Calu3 (cell line): ENCODE results near the gene TEX13B. TPM values are rescaled to one million over a fixed set of nuclear protein-coding genes. Genes with fewer than 3 reads are reported as not detected.

Source experiments
- BruUV-seq: library from RNA; stranded (reverse); fragments of 400-500 nt; replicated peaks from 2 replicates; lab custom pipeline; 2021; lab: Mats Ljungman, UMichigan
- CTCF ChIA-PET: fragments of 300-600 bp; sonication (Branson Sonifier 250); formaldehyde crosslinking; loops from one replicate; lab custom pipeline; 2022; ENCODE audit warnings: antibody characterized with exemption; lab: Charles Lee
- DNase-seq: peaks from one replicate; pipeline ENCODE4 v3.0.0; 2022
- H3K27ac Mint-ChIP-seq: one replicate; pipeline ENCODE4 v1.8.0; 2022; ENCODE audit warnings: mixed read lengths; ENCODE audit not compliant: unreplicated experiment
- H3K27me3 Mint-ChIP-seq: one replicate; pipeline ENCODE4 v1.8.0; 2022; ENCODE audit warnings: mixed read lengths; ENCODE audit not compliant: unreplicated experiment
- H3K36me3 Mint-ChIP-seq: one replicate; pipeline ENCODE4 v1.8.0; 2022; ENCODE audit warnings: mild to moderate bottlenecking, moderate library complexity, mixed read lengths; ENCODE audit not compliant: insufficient read depth, unreplicated experiment
- H3K4me1 Mint-ChIP-seq: one replicate; pipeline ENCODE4 v1.8.0; 2022; ENCODE audit warnings: mild to moderate bottlenecking, low read depth, mixed read lengths; ENCODE audit not compliant: unreplicated experiment
- H3K4me3 Mint-ChIP-seq: one replicate; pipeline ENCODE4 v1.8.0; 2022; ENCODE audit warnings: mild to moderate bottlenecking, low read depth, moderate library complexity, mixed read lengths; ENCODE audit not compliant: unreplicated experiment
- H3K9me3 Mint-ChIP-seq: one replicate; pipeline ENCODE4 v1.8.0; 2022; ENCODE audit warnings: low read depth, mixed read lengths; ENCODE audit not compliant: unreplicated experiment
- intact Hi-C: fragments of 100-400 bp; cut with micrococcal nuclease; formaldehyde crosslinking; loops from one replicate; pipeline ENCODE4 v1.10.0; 2022; ENCODE audit not compliant: unreplicated experiment
- total RNA-seq: library from RNA; stranded (reverse); gene quantifications from 2 replicates; pipeline ENCODE4 v1.2.3, GENCODE V29; 2022
- TF ChIP-seq, protein P1 (sequence below): fragments of 200-600 bp; IDR thresholded peaks from one replicate; pipeline ENCODE4 v1.8.0; 2022; ENCODE audit warnings: antibody characterized with exemption; ENCODE audit not compliant: unreplicated experiment

Gene TEX13B
- total RNA-seq, 1 experiment from 2014 or later, result not detected

DNA sequence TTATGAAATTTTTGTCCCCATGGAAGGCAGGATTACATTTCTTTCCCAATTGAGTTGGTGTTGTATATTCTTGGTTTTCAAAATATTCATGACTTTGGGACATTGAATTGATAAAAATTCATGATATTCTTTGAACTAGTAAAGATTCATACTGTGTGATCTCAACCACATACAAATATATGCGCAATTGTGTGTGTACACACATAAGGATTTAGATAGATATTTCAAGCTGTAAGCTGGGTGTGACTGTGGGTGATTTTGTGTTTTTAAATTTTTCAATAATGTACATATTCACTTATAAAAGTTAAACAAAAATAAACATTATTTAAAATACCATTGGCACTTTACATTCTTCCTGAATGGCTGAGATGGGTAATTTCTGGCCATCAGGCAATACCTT is 43.2 kb upstream of the TEX13B start:
- Mint-ChIP-seq H3K27ac (no peak overlapping the region), H3K36me3 (no peaks in the 10 kb centered on the region), H3K4me3 (no peak overlapping the region), H3K27me3 (no peaks in the 10 kb centered on the region), H3K4me1 (peaks cover 21% of the 10 kb centered on the region), H3K9me3 (no peaks in the 10 kb centered on the region)
- TF ChIP-seq, protein P1, sequence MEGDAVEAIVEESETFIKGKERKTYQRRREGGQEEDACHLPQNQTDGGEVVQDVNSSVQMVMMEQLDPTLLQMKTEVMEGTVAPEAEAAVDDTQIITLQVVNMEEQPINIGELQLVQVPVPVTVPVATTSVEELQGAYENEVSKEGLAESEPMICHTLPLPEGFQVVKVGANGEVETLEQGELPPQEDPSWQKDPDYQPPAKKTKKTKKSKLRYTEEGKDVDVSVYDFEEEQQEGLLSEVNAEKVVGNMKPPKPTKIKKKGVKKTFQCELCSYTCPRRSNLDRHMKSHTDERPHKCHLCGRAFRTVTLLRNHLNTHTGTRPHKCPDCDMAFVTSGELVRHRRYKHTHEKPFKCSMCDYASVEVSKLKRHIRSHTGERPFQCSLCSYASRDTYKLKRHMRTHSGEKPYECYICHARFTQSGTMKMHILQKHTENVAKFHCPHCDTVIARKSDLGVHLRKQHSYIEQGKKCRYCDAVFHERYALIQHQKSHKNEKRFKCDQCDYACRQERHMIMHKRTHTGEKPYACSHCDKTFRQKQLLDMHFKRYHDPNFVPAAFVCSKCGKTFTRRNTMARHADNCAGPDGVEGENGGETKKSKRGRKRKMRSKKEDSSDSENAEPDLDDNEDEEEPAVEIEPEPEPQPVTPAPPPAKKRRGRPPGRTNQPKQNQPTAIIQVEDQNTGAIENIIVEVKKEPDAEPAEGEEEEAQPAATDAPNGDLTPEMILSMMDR, result no peak
- no TSS peak for BruUV-seq
- CTCF ChIA-PET, result no interaction called here
- intact Hi-C loops, result no loop called here
- DNase-seq, result no peak

DNA sequence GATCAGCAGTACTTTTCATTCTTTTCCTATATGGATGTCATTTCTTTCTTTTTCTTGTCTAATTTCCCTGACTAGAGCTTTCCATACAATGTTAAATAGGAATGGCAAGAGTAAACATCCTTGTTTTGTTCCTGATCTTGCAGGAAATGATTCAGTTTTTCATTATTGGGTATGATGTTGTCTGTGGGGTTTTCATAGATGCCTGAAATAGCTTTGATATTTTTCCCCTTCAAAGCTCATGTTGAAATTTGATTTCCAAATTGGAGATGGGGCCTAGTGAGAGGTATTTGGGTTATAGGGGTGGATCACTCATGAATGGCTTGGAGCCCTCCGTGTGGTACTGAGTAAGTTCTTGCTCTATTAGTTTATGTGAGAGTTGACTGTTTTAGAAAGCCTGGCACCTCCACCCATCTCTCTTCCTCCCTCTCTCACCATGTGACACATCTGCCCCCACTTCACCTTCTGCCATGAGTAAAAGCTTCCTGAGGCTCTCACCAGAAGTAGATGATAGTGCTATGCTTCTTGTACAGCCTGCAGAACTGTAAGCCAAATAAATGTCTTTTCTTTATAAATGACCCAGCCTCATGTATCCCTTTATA is 40.4 kb upstream of the TEX13B start:
- no peak overlapping the region for H3K4me3 Mint-ChIP-seq
- intact Hi-C loops, result no loop called here
- CTCF ChIA-PET, result interaction anchor here (0.7 to 2.9 kb wide), 2 partner anchors 44 to 48 kb away, joined by 4 to 16 read pairs; no protein-coding TSS in a partner anchor
- H3K9me3 Mint-ChIP-seq, result no peaks in the 10 kb centered on the region
- H3K4me1 Mint-ChIP-seq, result peaks cover 34% of the 10 kb centered on the region
- no peaks in the 10 kb centered on the region for H3K27me3 Mint-ChIP-seq
- DNase-seq, result no peak
- BruUV-seq, result no TSS peak
- TF ChIP-seq, protein P1, result no peak
- no peaks in the 10 kb centered on the region for H3K36me3 Mint-ChIP-seq
- H3K27ac Mint-ChIP-seq, result no peak overlapping the region

DNA sequence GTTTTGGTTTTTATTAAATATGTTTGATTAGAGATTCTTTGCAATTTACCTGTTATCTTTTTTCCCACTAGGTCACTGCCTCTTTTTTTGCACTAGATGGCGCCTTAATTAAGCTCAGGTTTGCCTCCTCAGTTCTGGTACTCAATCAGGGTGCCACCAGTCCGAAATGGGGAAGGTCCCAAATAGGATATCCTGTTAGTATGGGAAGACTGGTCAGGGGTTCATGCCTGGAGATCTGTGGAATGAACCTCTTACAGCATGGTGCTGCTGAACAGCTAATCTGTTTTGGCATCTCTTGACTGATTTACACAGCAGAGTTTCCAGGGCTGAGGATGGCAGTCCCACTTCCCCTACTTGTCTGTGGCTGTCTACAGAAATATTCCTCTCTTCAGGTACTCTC is 38.5 kb upstream of the TEX13B start:
- H3K27ac Mint-ChIP-seq, result no peak overlapping the region

DNA sequence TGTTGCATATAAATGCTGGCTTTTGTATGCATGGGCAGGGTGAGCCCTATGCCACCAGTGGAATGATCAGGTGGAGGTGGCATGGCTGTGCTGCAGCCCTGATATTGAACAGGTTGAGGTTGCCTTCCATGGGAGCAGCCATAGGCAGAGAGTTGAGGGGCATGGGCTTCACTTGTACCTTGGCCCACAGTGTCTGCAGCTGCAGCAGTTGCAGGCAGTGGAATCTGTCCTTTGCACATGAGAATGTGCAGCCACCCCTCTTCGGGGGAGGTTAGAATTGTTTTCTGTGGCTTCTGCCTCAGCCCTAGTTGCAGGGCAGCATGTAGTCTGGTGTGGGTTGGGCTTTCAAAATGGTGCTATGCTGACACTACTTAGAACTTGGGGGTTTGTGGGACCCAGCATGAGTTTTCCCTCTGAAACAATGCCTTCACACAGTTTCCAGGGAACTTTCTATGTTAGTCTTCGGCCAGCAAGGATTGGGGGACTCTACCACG is 37.3 kb upstream of the TEX13B start:
- no peaks in the 10 kb centered on the region for H3K36me3 Mint-ChIP-seq
- no peaks in the 10 kb centered on the region for H3K27me3 Mint-ChIP-seq
- TF ChIP-seq, protein P1, result no peak
- CTCF ChIA-PET, result no interaction called here
- H3K9me3 Mint-ChIP-seq, result peaks cover under 1% of the 10 kb centered on the region
- peaks cover 26% of the 10 kb centered on the region for H3K4me1 Mint-ChIP-seq
- intact Hi-C loops, result no loop called here
- no TSS peak for BruUV-seq
- DNase-seq, result no peak
- H3K4me3 Mint-ChIP-seq, result no peak overlapping the region
- no peak overlapping the region for H3K27ac Mint-ChIP-seq

More for the DNA sequence above, 38.5 kb upstream of the TEX13B start:
- CTCF ChIA-PET, result interaction anchor here (2.9 kb wide), 1 partner anchor 50 kb away, joined by 16 read pairs; no protein-coding TSS in a partner anchor
- H3K4me3 Mint-ChIP-seq, result no peak overlapping the region
- no peaks in the 10 kb centered on the region for H3K27me3 Mint-ChIP-seq
- no TSS peak for BruUV-seq
- no peaks in the 10 kb centered on the region for H3K36me3 Mint-ChIP-seq
- DNase-seq, result no peak
- no peaks in the 10 kb centered on the region for H3K9me3 Mint-ChIP-seq
- H3K4me1 Mint-ChIP-seq, result peaks cover 26% of the 10 kb centered on the region
- TF ChIP-seq, protein P1, result no peak
- intact Hi-C loops, result loop anchor here (1.0 kb wide), 1 partner anchor 52 kb away; no protein-coding TSS in a partner anchor
